HG03571 (cell line): ENCODE data around the gene RSBN1L.
"Not testable (repeated sequence)": the region's sequence is repeated elsewhere in the genome, so short reads cannot be mapped to it uniquely, and the experiment has no call there.

Source experiments
- ATAC-seq: cut with Tn5 transposase; IDR thresholded peaks from one replicate; pipeline ENCODE4 v1.9.1; 2021; ENCODE audit not compliant: unreplicated experiment

Gene RSBN1L

GRCh38 chr7:77765481-77765880 is 69.2 kb downstream of the RSBN1L start:
- ATAC-seq = no peak

- ATAC-seq = no peak
These were observed 69.9 kb downstream of the RSBN1L start for GRCh38 chr7:77765906-77766800.

GRCh38 chr7:77766801-77767605 is 70.7 kb downstream of the RSBN1L start:
- ATAC-seq = no peak

GRCh38 chr7:77770316-77770715 is 74.1 kb downstream of the RSBN1L start:
- no peak for ATAC-seq

GRCh38 chr7:77771901-77772300 is 75.6 kb downstream of the RSBN1L start:
- ATAC-seq = no peak

- ATAC-seq = no peak
These were observed 82.3 kb downstream of the RSBN1L start for GRCh38 chr7:77778535-77778934.

- ATAC-seq = no peak
These were observed 86.1 kb downstream of the RSBN1L start for GRCh38 chr7:77782383-77782782.

GRCh38 chr7:77783111-77783510 is 86.9 kb downstream of the RSBN1L start:
- ATAC-seq = no peak

GRCh38 chr7:77783545-77783944 is 87.3 kb downstream of the RSBN1L start:
- ATAC-seq = no peak

- not testable (repeated sequence) for ATAC-seq
These were observed 88.2 kb downstream of the RSBN1L start for GRCh38 chr7:77784426-77784825.

- ATAC-seq = no peak
These were observed 89.8 kb downstream of the RSBN1L start for GRCh38 chr7:77786018-77786417.

GRCh38 chr7:77786741-77787140 is 90.5 kb downstream of the RSBN1L start:
- no peak for ATAC-seq

GRCh38 chr7:77788327-77788902 is 92.2 kb downstream of the RSBN1L start:
- no peak for ATAC-seq

- no peak for ATAC-seq
These were observed 95.1 kb downstream of the RSBN1L start for GRCh38 chr7:77791336-77791735.

GRCh38 chr7:77791956-77792355 is 95.7 kb downstream of the RSBN1L start:
- no peak for ATAC-seq

GRCh38 chr7:77794000-77794399 is 97.7 kb downstream of the RSBN1L start:
- no peak for ATAC-seq

GRCh38 chr7:77796109-77796508 is 99.8 kb downstream of the RSBN1L start:
- no peak for ATAC-seq

GRCh38 chr7:77796960-77797359 is 100.7 kb downstream of the RSBN1L start:
- ATAC-seq = no peak

- peak; percentile 27 for ATAC-seq
These were observed 101.6 kb downstream of the RSBN1L start for GRCh38 chr7:77797734-77798393.

GRCh38 chr7:77798394-77799077 is 102.3 kb downstream of the RSBN1L start, which contains the start of the genes PHTF2 and TMEM60:
Gene PHTF2 (plus strand): TSS chr7:77798773.
Gene TMEM60 (minus strand): TSS chr7:77798434. CDS start chr7:77794373, 4,061 bp downstream.
- peak; percentile 91 for ATAC-seq
